ENCODE results near the gene ALDH1A1.

ALDH1A1 gene

DNA sequence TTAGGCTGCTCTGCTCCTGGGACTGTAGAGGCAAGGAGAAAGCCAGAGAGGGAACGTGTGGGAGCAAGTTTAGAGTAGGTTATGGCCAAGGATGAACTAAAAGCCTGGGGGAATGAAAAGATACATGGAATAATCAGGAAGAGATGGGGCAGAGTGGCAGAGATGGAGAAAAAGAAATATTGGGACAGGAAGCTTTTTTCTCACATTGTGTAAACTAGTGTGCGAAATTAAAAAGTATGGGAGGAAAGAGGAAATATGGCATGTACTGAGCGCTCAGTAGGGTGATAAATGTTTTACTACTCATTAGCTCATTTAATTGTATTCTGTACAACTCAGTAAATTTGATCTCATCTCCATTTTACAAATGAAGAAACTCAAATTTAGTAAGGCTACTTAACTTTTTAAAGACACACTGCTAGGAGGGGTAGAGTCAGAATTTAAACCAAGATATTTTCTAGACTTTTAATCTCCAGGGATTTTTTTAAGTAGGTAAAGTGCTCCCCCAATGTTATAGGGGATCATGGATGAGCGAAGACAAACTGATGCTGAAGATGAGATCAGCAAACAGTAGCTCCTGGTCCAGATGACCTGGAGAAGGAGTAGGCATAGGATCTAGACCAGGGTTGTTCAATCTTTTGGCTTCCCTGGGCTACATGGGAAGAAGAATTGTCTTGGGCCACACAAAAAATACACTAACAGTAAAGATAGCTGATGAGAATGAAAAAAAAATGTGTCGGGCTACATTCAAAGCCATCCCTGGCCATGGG lies 30.8 kb downstream of the ALDH1A1 start:
- TF ChIP-seq, protein P1, sequence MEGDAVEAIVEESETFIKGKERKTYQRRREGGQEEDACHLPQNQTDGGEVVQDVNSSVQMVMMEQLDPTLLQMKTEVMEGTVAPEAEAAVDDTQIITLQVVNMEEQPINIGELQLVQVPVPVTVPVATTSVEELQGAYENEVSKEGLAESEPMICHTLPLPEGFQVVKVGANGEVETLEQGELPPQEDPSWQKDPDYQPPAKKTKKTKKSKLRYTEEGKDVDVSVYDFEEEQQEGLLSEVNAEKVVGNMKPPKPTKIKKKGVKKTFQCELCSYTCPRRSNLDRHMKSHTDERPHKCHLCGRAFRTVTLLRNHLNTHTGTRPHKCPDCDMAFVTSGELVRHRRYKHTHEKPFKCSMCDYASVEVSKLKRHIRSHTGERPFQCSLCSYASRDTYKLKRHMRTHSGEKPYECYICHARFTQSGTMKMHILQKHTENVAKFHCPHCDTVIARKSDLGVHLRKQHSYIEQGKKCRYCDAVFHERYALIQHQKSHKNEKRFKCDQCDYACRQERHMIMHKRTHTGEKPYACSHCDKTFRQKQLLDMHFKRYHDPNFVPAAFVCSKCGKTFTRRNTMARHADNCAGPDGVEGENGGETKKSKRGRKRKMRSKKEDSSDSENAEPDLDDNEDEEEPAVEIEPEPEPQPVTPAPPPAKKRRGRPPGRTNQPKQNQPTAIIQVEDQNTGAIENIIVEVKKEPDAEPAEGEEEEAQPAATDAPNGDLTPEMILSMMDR (conservative IDR thresholded peaks at IDR 0.05; ENCODE audit: low read length), result no peak
- H3K4me3 ChIP-seq (ENCODE audit: low read length), result no peak overlapping the region
- no peak for DNase-seq (ENCODE audit: low read depth)

DNA sequence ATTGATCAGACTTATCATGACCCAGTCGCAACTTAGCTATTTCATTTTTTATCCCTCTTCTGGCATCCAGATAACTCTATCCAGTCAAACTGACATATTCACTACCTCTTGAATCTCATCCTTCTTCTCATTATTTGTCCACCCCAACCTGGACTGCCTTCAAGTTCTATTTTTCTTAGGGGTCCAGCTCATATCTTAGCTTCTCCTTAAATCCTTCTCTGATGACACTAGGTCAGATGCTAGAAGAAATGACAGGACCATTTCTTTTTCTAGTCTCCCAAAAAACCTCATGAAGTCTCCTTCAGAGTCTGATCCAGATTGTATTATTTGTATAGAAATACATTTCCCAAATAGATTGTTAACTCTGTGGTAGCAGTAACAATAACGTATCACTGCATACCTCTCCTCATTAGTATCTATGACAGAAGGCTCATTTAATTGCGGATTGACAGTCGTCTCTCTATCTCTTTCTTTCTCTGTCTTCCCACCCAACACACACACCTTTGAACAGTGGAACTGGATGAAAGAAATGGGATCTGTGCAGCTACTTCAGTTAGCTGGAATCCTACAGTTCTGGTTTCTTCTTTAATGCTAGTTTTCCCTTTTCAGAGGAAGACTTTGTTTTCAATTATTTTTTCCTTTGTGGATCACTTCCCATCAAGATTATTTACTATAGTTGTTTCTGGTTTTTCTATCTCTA lies 33.5 kb downstream of the ALDH1A1 start:
- no peak overlapping the region for H3K4me3 ChIP-seq (ENCODE audit: low read length)
- TF ChIP-seq, protein P1 (conservative IDR thresholded peaks at IDR 0.05; ENCODE audit: low read length), result no peak
- no peak for DNase-seq (ENCODE audit: low read depth)

DNA sequence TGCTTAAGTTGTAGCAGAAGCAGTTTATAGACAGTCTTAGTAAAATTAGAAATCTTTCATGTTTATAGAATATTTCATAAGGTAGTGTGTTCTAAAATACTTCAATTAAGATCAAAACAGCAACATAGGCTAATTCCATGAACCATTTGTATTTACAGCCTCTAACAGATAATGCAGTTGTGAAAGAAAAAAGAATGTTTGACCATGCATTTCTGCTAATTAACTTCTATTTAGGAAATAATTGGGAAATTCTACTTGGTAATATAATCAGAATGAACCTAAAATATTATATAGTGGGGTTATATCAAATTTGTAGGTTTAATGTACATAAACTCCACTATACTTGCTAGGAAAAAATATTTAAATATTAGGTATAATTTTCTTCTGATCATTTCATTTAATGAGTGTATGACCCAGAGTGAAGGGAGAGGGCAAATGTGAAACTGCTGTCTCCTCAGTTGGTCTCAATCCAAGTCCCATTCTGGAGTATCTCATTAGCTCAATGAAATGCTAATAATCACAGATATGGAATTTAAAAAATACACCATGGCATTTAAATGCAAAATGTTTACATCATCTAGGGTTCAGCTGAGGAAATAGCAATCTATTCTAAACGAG lies 34.9 kb downstream of the ALDH1A1 start:
- TF ChIP-seq, protein P1 (conservative IDR thresholded peaks at IDR 0.05; ENCODE audit: low read length), result no peak
- peak; percentile 17 for DNase-seq (ENCODE audit: low read depth)
- no peak overlapping the region for H3K4me3 ChIP-seq (ENCODE audit: low read length)

DNA sequence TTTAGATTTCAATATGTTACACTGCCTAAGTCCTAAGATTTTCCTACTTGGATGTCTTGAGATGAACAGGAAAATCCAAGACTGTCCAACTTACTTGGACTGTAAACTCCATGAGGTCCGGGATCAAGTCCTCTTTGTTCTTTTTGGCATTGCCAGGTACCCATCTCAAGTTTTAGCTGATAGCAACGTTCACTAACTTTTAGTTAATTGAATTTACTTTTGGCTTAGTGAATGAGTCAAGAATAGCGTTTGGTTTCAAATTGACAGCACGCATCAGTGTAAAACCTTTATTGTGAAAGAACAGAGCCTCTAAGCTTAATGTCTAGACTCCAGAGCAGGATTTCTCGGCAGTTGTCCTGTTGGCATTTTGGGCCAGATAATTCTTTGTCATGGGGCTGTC lies 37.2 kb downstream of the ALDH1A1 start:
- no peak overlapping the region for H3K4me3 ChIP-seq (ENCODE audit: low read length)
- no peak for DNase-seq (ENCODE audit: low read depth)
- TF ChIP-seq, protein P1 (conservative IDR thresholded peaks at IDR 0.05; ENCODE audit: low read length), result no peak

DNA sequence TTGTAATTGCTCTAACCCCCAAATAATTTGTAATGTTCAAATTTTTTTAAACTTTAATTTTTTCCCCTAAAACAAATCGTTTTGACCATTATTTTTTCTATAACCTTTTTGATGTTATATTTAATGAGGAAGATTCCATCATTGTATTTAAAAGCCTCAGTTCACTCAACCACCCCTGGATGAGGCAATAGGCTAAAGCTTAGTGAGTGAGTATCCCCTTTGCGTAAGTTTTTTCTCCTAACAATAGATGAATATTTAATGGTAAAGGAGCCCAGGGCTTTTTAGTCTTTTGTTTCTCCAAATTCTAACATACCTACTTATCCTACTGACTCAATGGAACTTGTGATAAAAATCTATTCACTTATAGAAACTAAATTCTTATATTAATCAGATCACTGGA lies 38.1 kb downstream of the ALDH1A1 start:
- no peak overlapping the region for H3K4me3 ChIP-seq (ENCODE audit: low read length)
- TF ChIP-seq, protein P1 (conservative IDR thresholded peaks at IDR 0.05; ENCODE audit: low read length), result no peak
- no peak for DNase-seq (ENCODE audit: low read depth)

DNA sequence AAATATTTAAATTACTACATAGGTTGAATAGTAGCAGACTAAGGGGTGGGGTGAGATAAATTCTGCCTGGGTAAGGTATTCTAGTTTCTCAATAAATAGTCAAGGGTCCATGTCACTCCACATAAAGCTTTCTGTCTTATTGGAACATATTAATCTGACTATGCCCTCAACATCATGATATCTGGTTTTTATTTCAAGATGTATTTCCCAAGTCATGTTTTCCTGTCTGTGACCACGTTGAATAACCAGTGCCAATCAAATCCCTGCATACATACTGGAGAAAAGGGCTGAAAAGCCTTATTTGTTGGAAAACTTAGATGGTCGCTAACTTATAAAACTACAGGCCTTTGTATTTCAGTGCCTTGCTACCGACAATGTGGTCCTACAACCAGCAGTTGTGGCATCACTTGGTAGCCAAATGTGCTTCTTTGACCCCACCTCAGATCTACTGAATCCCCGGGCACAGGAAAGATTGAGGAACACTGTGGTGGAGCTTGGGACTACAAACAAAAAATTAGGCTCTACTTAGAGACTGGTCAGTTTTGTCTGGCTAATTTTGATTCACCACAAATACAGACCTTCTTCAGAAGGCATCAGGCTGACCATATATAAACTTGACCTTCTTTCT lies 39.4 kb downstream of the ALDH1A1 start:
- H3K4me3 ChIP-seq (ENCODE audit: low read length), result no peak overlapping the region
- TF ChIP-seq, protein P1 (conservative IDR thresholded peaks at IDR 0.05; ENCODE audit: low read length), result no peak
- DNase-seq (ENCODE audit: low read depth), result no peak

Measured in AG10803 (cell line).